Measurements from ENCODE around the gene ARL3.
"Not testable (repeated sequence)": the region's sequence is repeated elsewhere in the genome, so short reads cannot be mapped to it uniquely, and the experiment has no call there.

Gene ARL3

GRCh38 chr10:102726274-102726673, 12.1 kb upstream of the ARL3 start:
- Histone ChIP-seq H3K9me3 (no peaks in the 10 kb centered on the region), H3K4me3 (no peak overlapping the region), H3K36me3 (replicated peaks) (peaks cover 68% of the 10 kb centered on the region), H3K27me3 (ENCODE audit: low read depth) (no peaks in the 10 kb centered on the region), H3K4me1 (peaks cover 11% of the 10 kb centered on the region)
- no peak for DNase-seq (ENCODE audit: low spot score in 2 of 2)
- in situ Hi-C loops (cut with MboI; ENCODE audit: low sequenced_read_pairs): no loop called here

DNA sequence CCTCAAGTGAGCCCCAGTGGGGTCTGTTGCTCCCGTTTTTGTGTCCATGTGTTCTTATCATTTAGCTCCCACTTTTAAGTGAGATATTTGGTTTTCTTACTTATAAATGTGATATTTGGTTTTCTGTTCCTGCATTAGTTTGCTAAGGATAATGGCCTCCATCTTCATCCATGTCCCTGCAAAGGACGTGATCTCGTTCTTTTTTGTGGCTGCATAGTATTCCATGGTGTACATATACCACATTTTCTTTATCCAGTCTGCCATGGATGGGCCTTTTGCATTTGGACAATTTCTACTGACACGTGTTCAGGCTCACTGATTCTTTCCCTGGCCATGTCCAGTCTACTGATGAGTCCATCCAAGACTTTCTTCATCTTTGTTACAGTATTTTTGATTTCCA, 9.8 kb upstream of the ARL3 start:
- in situ Hi-C loops (cut with MboI; ENCODE audit: low sequenced_read_pairs): no loop called here
- Histone ChIP-seq H3K9me3 (no peaks in the 10 kb centered on the region), H3K4me1 (peaks cover 22% of the 10 kb centered on the region), H3K4me3 (no peak overlapping the region), H3K36me3 (replicated peaks) (peaks cover 53% of the 10 kb centered on the region), H3K27me3 (ENCODE audit: low read depth) (no peaks in the 10 kb centered on the region)
- no peak for DNase-seq (ENCODE audit: low spot score in 2 of 2)

DNA sequence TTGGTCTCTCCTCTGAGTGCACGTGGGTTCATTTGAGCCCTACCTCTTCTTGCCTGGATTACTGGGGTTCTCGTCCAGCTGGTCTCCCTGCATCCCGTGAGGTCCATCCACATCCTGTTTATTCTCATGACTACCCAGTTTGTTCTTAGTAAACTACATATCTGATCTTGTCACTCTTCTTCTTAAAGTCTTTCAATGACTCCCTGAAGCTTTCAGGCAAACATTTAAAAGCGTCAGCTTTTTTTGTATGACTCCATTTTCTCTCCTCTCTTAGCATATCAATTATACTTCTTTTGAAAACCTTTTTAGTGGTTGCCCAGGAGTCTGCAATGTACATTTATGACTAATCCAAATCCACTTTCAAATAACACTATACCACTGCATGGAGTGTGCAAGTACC, 7.8 kb upstream of the ARL3 start:
- peak; percentile 52 to 93 for DNase-seq (ENCODE audit: low spot score in 2 of 2)
- peaks cover 34% of the 10 kb centered on the region for H3K4me1 ChIP-seq
- peaks cover 38% of the 10 kb centered on the region for H3K36me3 ChIP-seq (replicated peaks)
- H3K9me3 ChIP-seq: no peaks in the 10 kb centered on the region
- H3K27me3 ChIP-seq (ENCODE audit: low read depth): no peaks in the 10 kb centered on the region
- no peak overlapping the region; the same call in 1 of the 2 replicates for H3K4me3 ChIP-seq
- in situ Hi-C loops (cut with MboI; ENCODE audit: low sequenced_read_pairs): no loop called here

DNA sequence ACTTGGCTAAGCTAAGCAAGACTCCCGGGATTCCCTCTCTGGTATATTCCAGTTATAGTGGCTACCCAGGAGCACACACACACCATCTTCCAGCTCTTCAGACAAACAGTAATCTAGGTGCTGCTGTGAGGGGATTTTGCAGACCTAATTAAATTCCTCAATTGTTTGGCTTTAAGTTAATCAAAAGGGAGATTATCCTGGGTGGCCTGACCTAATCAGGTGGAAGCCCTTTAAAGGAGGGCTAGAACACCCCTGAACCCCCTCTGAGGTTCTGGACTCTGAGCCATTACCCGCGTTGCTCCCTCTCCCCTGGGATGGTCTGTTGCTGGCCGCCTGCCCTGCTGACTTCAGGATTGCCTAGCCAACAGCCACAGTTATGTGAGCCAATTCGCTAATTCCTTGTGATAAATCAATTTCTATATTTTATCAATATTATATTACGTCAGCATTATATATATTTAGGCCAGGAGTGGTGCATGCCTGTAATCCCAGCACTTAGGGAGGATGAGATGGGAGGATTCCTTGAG, 6.6 kb upstream of the ARL3 start:
- H3K9me3 ChIP-seq: no peaks in the 10 kb centered on the region
- peaks cover 42% of the 10 kb centered on the region for H3K4me1 ChIP-seq
- in situ Hi-C loops (cut with MboI; ENCODE audit: low sequenced_read_pairs): no loop called here
- H3K27me3 ChIP-seq (ENCODE audit: low read depth): no peaks in the 10 kb centered on the region
- no peak overlapping the region for H3K4me3 ChIP-seq
- DNase-seq (ENCODE audit: low spot score in 2 of 2): no peak
- peaks cover 29% of the 10 kb centered on the region for H3K36me3 ChIP-seq (replicated peaks)

- H3K27me3 ChIP-seq (ENCODE audit: low read depth): no peaks in the 10 kb centered on the region
- H3K4me3 ChIP-seq: no peak overlapping the region
- H3K4me1 ChIP-seq: peaks cover 42% of the 10 kb centered on the region
- in situ Hi-C loops (cut with MboI; ENCODE audit: low sequenced_read_pairs): no loop called here
- H3K9me3 ChIP-seq: no peaks in the 10 kb centered on the region
- DNase-seq (ENCODE audit: low spot score in 2 of 2): no peak
- peaks cover 26% of the 10 kb centered on the region for H3K36me3 ChIP-seq (replicated peaks)
Measured at GRCh38 chr10:102720337-102720736, 6.1 kb upstream of the ARL3 start.

- in situ Hi-C loops (cut with MboI; ENCODE audit: low sequenced_read_pairs): no loop called here
- peaks cover 9% of the 10 kb centered on the region; the same call in 1 of the 2 replicates for H3K36me3 ChIP-seq (replicated peaks)
- no peaks in the 10 kb centered on the region for H3K27me3 ChIP-seq (ENCODE audit: low read depth)
- H3K9me3 ChIP-seq: no peaks in the 10 kb centered on the region
- H3K4me3 ChIP-seq: no peak overlapping the region
- H3K4me1 ChIP-seq: peaks cover 42% of the 10 kb centered on the region
- peak; percentile 24 to 39 for DNase-seq (ENCODE audit: low spot score in 2 of 2)
Measured at GRCh38 chr10:102718220-102718619, 4.0 kb upstream of the ARL3 start.

DNA sequence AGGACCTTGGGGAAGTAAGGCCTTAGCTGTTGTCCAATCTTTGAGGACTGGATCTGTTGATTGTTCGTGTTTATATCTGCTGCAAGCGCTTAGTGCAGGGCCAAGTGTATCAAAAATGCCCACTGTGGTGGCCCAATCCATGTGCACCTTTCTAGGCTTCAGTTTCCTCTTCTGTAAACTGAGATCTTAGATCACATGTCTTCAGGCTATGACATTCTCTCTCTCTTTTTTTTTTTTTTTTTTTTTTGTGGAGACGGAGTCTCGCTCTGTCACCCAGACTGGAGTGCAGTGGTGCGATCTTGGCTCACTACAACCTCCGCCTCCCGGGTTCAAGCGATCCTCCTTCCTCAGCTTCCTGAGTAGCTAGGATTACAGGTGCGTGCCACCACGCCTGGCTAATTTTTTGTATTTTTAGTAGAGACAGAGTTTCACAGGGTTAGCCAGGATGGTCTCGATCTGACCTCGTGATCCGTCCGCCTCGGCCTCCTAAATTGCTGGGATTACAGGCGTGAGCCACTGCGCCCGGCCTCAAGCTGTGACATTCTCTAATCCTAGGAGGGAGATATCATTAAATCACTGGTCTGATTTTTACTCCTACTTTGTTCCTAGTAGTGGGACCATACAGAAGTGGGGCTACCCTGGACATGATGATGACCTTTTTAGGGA, 2.8 kb upstream of the ARL3 start:
- in situ Hi-C loops (cut with MboI; ENCODE audit: low sequenced_read_pairs); H3K4me3 ChIP-seq; H3K9me3 ChIP-seq; H3K36me3 ChIP-seq (replicated peaks); H3K27me3 ChIP-seq (ENCODE audit: low read depth); DNase-seq (ENCODE audit: low spot score in 2 of 2): not testable (repeated sequence)
- H3K4me1 ChIP-seq: peaks cover 36% of the 10 kb centered on the region

DNA sequence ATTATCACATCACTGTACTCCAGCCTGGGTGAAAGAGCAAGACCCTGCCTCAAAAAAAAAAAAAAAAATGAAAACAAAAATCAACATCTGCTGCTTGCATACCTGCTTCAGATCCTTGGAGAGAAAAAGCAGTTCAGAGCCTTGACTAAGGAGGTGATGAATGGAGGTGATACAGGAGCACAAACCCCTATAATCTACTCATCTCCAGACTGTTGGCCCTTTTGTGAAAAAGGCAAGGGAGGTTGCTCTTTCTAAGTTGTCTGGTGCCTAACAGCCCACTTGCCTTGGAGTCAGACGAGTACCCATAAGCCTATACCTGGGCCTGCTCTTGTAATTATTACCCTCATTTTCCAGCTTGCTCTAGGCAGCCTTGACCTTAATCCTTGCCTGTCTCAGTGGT, 1.7 kb upstream of the ARL3 start:
- no peaks in the 10 kb centered on the region for H3K27me3 ChIP-seq (ENCODE audit: low read depth)
- peaks cover 8% of the 10 kb centered on the region; the same call in 1 of the 2 replicates for H3K36me3 ChIP-seq (replicated peaks)
- in situ Hi-C loops (cut with MboI; ENCODE audit: low sequenced_read_pairs): no loop called here
- no peak for DNase-seq (ENCODE audit: low spot score in 2 of 2)
- H3K4me3 ChIP-seq: peak overlapping the region; percentile 86
- no peaks in the 10 kb centered on the region for H3K9me3 ChIP-seq
- peaks cover 29% of the 10 kb centered on the region for H3K4me1 ChIP-seq

DNA sequence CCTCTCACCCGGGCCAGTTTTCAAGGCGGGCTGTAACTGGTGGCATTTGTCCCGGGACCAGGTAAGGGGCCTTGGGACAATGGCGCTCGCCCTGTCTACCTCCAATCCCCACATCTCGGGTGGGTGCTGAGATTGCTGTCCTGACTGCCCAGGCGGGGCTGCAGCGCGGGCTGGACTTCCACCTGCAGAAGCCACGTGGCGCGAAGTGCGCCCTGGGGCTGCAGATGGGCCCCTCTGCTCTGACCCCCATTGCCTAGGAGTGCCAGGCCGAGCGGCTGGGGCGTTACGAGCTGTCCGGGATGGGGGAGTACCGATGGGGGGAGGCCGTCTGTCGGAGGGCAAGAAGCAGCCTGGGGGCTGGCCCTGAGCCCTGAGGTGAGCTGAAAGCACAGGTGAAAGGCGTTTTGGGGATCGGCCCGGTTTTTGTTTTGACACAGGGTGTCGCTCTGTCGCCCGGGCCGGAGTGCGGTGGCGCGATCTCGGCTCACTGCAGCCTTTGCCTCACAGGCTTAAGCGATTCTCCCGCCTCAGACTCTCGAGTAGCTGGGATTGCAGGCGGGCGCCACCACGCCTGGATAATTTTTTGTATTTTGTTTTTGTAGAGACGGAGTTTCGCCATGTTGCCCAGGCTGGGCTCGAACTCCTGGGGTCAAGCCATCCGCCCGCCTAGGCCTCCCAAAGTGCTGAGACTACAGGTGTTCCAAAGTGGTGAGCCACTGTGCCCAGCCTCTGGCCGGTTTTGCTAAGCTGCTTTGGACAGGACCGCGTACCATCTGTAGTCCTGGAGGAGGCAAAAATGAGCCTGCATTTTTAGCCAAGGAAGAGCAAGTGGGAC, 641 bp upstream of the ARL3 start, which contains the start of gene SFXN2:
Gene SFXN2 (plus strand): TSS at position 16 of the 835 bp plus-strand sequence. CDS start 12,001 bp downstream, outside the sequence.
- Histone ChIP-seq H3K4me1 (peaks cover 26% of the 10 kb centered on the region), H3K9me3 (no peaks in the 10 kb centered on the region), H3K27me3 (ENCODE audit: low read depth) (no peaks in the 10 kb centered on the region), H3K36me3 (replicated peaks) (peaks cover 7% of the 10 kb centered on the region; the same call in 1 of the 2 replicates), H3K4me3 (peak within 1 kb of the TSS; percentile 86)
- in situ Hi-C loops (cut with MboI; ENCODE audit: low sequenced_read_pairs): no loop called here
- peak in 1 of 2 experiments; percentile 61 for DNase-seq (ENCODE audit: low spot score in 2 of 2)

DNA sequence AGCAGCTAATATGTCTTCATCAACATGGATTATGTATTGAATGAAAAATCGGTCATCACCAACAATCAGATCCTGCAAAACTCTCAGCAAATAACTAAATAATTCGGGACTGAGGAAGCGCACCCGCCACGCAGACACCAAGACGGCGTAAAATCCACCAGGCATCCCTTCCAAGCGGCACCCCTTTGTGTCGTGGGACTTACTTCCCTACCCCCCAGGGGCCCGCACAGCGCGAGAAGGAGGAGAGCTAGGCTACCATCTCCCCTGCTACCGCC, 721 bp downstream of the ARL3 start:
- Histone ChIP-seq H3K4me3 (peak overlapping the region; percentile 86), H3K36me3 (replicated peaks) (peaks cover 4% of the 10 kb centered on the region; the same call in 1 of the 2 replicates), H3K27me3 (ENCODE audit: low read depth) (no peaks in the 10 kb centered on the region), H3K4me1 (peaks cover 21% of the 10 kb centered on the region), H3K9me3 (no peaks in the 10 kb centered on the region)
- DNase-seq (ENCODE audit: low spot score in 2 of 2): peak in 1 of 2 experiments; percentile 68
- in situ Hi-C loops (cut with MboI; ENCODE audit: low sequenced_read_pairs): no loop called here

- H3K9me3 ChIP-seq: no peaks in the 10 kb centered on the region
- peak overlapping the region; percentile 86 for H3K4me3 ChIP-seq
- H3K27me3 ChIP-seq (ENCODE audit: low read depth): no peaks in the 10 kb centered on the region
- H3K36me3 ChIP-seq (replicated peaks): peaks cover 4% of the 10 kb centered on the region; the same call in 1 of the 2 replicates
- DNase-seq (ENCODE audit: low spot score in 2 of 2): peak in 1 of 2 experiments; percentile 25
- in situ Hi-C loops (cut with MboI; ENCODE audit: low sequenced_read_pairs): no loop called here
- peaks cover 19% of the 10 kb centered on the region for H3K4me1 ChIP-seq
Measured at GRCh38 chr10:102712843-102713538, 1.2 kb downstream of the ARL3 start.

DNA sequence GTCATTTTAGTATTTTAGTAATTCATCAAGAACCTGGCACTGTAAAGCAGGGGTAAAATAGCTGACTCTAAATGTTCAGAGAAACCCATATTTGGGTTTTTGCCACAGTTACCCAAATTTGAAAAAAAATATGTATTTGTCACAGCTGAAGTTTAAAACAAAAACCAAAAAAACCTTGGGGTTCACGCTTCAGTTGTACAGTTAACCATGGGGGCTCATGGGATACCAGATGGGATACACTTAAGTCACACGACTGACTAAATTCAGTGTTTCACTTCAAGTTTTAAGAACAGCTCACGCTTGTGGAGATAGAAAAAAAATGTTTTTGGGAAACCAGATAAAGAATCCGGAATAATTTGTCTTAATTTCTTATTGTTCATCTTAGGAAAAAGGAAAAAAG, 2.1 kb downstream of the ARL3 start:
- H3K27me3 ChIP-seq (ENCODE audit: low read depth): no peaks in the 10 kb centered on the region
- H3K9me3 ChIP-seq: no peaks in the 10 kb centered on the region
- peaks cover 20% of the 10 kb centered on the region for H3K4me1 ChIP-seq
- no peak overlapping the region for H3K4me3 ChIP-seq
- in situ Hi-C loops (cut with MboI; ENCODE audit: low sequenced_read_pairs): no loop called here
- DNase-seq (ENCODE audit: low spot score in 2 of 2): no peak
- no peaks in the 10 kb centered on the region; the same call in 1 of the 2 replicates for H3K36me3 ChIP-seq (replicated peaks)

- Histone ChIP-seq H3K4me3 (no peak overlapping the region), H3K4me1 (peaks cover 12% of the 10 kb centered on the region), H3K27me3 (ENCODE audit: low read depth) (no peaks in the 10 kb centered on the region), H3K9me3 (no peaks in the 10 kb centered on the region), H3K36me3 (replicated peaks) (no peaks in the 10 kb centered on the region)
- no peak for DNase-seq (ENCODE audit: low spot score in 2 of 2)
- in situ Hi-C loops (cut with MboI; ENCODE audit: low sequenced_read_pairs): no loop called here
Measured at GRCh38 chr10:102710609-102711008, 3.6 kb downstream of the ARL3 start.
